ENCODE measurements around the gene MEF2A.
A peak's percentile ranks its signal among the peaks of the same experiment; 100 is the strongest.

MEF2A gene

DNA sequence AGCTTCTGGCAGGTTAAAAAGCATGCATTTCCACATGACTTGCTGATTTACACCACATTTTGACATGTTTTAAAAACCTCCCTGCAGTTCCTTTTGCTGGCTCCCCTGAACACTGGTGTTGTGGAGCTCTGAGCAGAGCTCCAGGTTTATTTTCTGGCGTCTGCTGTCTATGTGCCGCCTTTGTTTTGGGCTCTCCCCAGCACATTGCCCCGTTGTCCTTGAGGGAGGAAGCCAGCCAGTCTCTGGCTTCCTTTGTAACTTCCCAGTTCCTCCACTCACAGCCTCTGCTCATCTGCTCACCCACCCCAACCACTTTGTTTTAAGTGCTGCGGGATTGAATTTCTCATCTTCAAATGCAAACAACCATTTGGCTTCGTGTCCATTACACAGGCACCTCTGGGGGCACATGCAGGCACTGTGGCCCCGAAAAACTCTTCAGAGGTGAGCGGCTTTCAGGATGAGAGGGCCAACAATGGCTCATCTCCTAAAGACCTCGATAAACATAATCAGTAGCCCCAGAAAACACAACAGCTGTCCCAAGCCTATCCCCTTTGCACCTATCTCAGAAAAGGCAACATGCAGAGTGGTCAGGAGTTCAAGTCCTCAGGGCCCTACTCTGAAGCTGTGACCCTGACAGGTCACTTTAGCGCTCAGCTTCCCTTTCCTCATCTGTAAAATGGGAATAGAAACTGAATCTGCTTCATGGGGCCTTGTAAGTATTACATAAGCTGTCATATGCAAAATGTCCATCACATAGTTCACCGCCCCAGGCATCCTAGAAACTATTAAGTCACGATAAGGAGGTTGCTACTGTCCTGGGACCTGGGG, 1.3 kb upstream of the MEF2A start:
- Histone ChIP-seq H3K27me3 (replicated peaks; ENCODE audit: insufficient read depth, low read length) (no peaks in the 10 kb centered on the region), H4K20me1 (ENCODE audit: insufficient read depth, low read length) (no peaks in the 10 kb centered on the region), H3K36me3 (replicated peaks; ENCODE audit: insufficient read depth, low read length) (no peaks in the 10 kb centered on the region), H2AFZ (ENCODE audit: low read length) (peak overlapping the region; percentile 77), H3K4me2 (ENCODE audit: low read depth, low read length) (peak overlapping the region; percentile 95), H3K4me3 (ENCODE audit: low read length) (peak overlapping the region; percentile 66), H3F3A (ENCODE audit: insufficient read depth, low read length) (peaks cover 19% of the 10 kb centered on the region; the same call in 1 of the 2 replicates), H3K27ac (ENCODE audit: low read length) (peak overlapping the region; percentile 34; the same call in 1 of the 2 replicates), H3K79me2 (ENCODE audit: low read length) (peaks cover 31% of the 10 kb centered on the region), H3K4me1 (ENCODE audit: low read length) (peaks cover 10% of the 10 kb centered on the region), H3K9ac (ENCODE audit: low read length) (peak overlapping the region; percentile 49; the same call in 1 of the 2 replicates), H3K9me2 (replicated peaks; ENCODE audit: insufficient read depth, low read length) (no peaks in the 10 kb centered on the region), H3K9me3 (replicated peaks; ENCODE audit: insufficient read depth, low read length) (no peaks in the 10 kb centered on the region)
- TF ChIP-seq EZH2phosphoT487 (IDR thresholded peaks at IDR 0.05; ENCODE audit: low read length) (no peak), EZH2 (optimal IDR thresholded peaks at IDR 0.05; ENCODE audit: low read depth, low read length) (no peak)
- TF ChIP-seq, protein P1, sequence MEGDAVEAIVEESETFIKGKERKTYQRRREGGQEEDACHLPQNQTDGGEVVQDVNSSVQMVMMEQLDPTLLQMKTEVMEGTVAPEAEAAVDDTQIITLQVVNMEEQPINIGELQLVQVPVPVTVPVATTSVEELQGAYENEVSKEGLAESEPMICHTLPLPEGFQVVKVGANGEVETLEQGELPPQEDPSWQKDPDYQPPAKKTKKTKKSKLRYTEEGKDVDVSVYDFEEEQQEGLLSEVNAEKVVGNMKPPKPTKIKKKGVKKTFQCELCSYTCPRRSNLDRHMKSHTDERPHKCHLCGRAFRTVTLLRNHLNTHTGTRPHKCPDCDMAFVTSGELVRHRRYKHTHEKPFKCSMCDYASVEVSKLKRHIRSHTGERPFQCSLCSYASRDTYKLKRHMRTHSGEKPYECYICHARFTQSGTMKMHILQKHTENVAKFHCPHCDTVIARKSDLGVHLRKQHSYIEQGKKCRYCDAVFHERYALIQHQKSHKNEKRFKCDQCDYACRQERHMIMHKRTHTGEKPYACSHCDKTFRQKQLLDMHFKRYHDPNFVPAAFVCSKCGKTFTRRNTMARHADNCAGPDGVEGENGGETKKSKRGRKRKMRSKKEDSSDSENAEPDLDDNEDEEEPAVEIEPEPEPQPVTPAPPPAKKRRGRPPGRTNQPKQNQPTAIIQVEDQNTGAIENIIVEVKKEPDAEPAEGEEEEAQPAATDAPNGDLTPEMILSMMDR (IDR thresholded peaks at IDR 0.05; ENCODE audit: low read length) = no peak
- DNase-seq = no peak

DNA sequence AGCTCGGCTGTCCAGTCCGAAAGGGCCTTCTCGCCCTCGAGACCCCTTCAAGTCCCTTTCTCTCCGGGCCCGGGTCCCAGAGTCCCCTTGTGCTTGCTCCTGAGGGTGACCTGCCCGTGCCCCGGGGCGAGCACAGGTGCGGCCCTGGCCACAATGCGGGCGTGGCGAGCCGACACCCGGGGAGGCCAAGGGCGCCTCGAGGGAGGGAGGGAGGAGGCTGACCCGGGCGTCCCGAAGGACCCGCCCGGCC, 810 bp upstream of the MEF2A start:
- peak overlapping the region; percentile 77 for H2AFZ ChIP-seq (ENCODE audit: low read length)
- no peaks in the 10 kb centered on the region for H3K9me2 ChIP-seq (replicated peaks; ENCODE audit: insufficient read depth, low read length)
- H3K9me3 ChIP-seq (replicated peaks; ENCODE audit: insufficient read depth, low read length) = no peaks in the 10 kb centered on the region
- peaks cover 10% of the 10 kb centered on the region for H3K4me1 ChIP-seq (ENCODE audit: low read length)
- H3K27me3 ChIP-seq (replicated peaks; ENCODE audit: insufficient read depth, low read length) = no peaks in the 10 kb centered on the region
- no peaks in the 10 kb centered on the region for H4K20me1 ChIP-seq (ENCODE audit: insufficient read depth, low read length)
- H3K27ac ChIP-seq (ENCODE audit: low read length) = peak overlapping the region; percentile 34; the same call in 1 of the 2 replicates
- H3F3A ChIP-seq (ENCODE audit: insufficient read depth, low read length) = peaks cover 19% of the 10 kb centered on the region; the same call in 1 of the 2 replicates
- H3K79me2 ChIP-seq (ENCODE audit: low read length) = peaks cover 32% of the 10 kb centered on the region
- TF ChIP-seq, protein P1 (IDR thresholded peaks at IDR 0.05; ENCODE audit: low read length) = no peak
- TF ChIP-seq EZH2phosphoT487 (IDR thresholded peaks at IDR 0.05; ENCODE audit: low read length) (no peak), EZH2 (optimal IDR thresholded peaks at IDR 0.05; ENCODE audit: low read depth, low read length) (no peak)
- peak overlapping the region; percentile 95 for H3K4me2 ChIP-seq (ENCODE audit: low read depth, low read length)
- peak overlapping the region; percentile 66 for H3K4me3 ChIP-seq (ENCODE audit: low read length)
- peak overlapping the region; percentile 49; the same call in 1 of the 2 replicates for H3K9ac ChIP-seq (ENCODE audit: low read length)
- DNase-seq = peak; percentile 74
- no peaks in the 10 kb centered on the region for H3K36me3 ChIP-seq (replicated peaks; ENCODE audit: insufficient read depth, low read length)

DNA sequence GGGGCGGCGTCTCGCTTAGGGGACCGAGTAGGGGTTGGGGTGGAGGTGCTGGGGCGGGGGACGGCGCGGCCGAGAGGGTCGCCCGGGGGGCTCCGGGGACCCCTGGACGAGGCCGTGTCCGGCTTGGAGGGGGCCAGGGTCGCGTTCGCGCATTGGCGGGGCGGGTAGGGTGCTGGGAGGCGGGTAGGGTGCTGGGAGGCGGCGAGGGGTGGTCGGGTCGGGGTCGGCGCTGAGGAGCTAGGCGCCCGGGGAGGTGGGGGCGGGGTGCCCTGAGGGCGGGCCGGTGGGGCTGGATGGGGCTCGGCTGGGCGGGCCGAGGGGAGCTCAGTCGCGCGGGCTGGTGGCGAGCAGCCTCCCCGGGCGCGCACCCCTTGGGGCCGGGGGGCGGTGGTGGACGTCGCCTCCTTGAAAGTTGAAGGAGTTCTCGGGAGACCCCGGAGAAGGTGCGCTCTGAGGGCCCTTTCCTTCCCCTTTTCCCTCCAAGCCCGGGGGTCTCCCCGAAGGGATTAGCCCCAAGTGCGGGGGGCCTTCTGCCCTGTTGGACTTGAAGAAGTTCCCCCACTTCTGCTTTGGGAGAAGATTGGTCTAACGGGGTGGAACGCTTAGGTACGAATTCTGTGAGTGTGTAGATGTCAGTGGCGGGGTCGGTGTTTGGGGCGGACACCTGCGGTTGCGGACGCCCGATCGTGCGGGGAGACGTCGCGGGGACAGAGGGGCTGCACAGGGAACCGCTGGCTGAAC, 543 bp downstream of the MEF2A start:
- H3K9me2 ChIP-seq (replicated peaks; ENCODE audit: insufficient read depth, low read length) = no peaks in the 10 kb centered on the region
- DNase-seq = peak; percentile 29
- H3K4me1 ChIP-seq (ENCODE audit: low read length) = peaks cover 10% of the 10 kb centered on the region

More for the DNA sequence above, 543 bp downstream of the MEF2A start:
- no peaks in the 10 kb centered on the region for H3K36me3 ChIP-seq (replicated peaks; ENCODE audit: insufficient read depth, low read length)
- H3K27ac ChIP-seq (ENCODE audit: low read length) = peak overlapping the region; percentile 92; the same call in 1 of the 2 replicates
- H3K27me3 ChIP-seq (replicated peaks; ENCODE audit: insufficient read depth, low read length) = no peaks in the 10 kb centered on the region
- H3F3A ChIP-seq (ENCODE audit: insufficient read depth, low read length) = peaks cover 19% of the 10 kb centered on the region; the same call in 1 of the 2 replicates
- H3K4me3 ChIP-seq (ENCODE audit: low read length) = peak overlapping the region; percentile 97
- no peaks in the 10 kb centered on the region for H3K9me3 ChIP-seq (replicated peaks; ENCODE audit: insufficient read depth, low read length)
- TF ChIP-seq EZH2 (optimal IDR thresholded peaks at IDR 0.05; ENCODE audit: low read depth, low read length) = no peak
- TF ChIP-seq, protein P1 (IDR thresholded peaks at IDR 0.05; ENCODE audit: low read length) = no peak
- TF ChIP-seq EZH2phosphoT487 (IDR thresholded peaks at IDR 0.05; ENCODE audit: low read length) = no peak
- H4K20me1 ChIP-seq (ENCODE audit: insufficient read depth, low read length) = 0 out of 2 replicates have a peak, but pooled peaks cover 4% of the 10 kb centered on the region
- H3K79me2 ChIP-seq (ENCODE audit: low read length) = peaks cover 46% of the 10 kb centered on the region
- peak overlapping the region; percentile 90 for H3K4me2 ChIP-seq (ENCODE audit: low read depth, low read length)
- peak overlapping the region; percentile 96 for H3K9ac ChIP-seq (ENCODE audit: low read length)
- H2AFZ ChIP-seq (ENCODE audit: low read length) = peak overlapping the region; percentile 58; the same call in 1 of the 2 replicates
